A549 treated with dexamethasone at 1 μM for 4 hours (cell line): ENCODE data around the gene DECR2. TPM values are rescaled to one million over a fixed set of nuclear protein-coding genes. Genes with fewer than 3 reads are reported as not detected.

Experiments
- total RNA-seq: library from RNA; stranded (reverse); fragments of 200-300 nt; extraction: Qiagen RNA extraction; gene quantifications from 5 replicates; pipeline ENCODE4 v1.2.3, GENCODE V29; 2022

The DECR2 gene, protein sequence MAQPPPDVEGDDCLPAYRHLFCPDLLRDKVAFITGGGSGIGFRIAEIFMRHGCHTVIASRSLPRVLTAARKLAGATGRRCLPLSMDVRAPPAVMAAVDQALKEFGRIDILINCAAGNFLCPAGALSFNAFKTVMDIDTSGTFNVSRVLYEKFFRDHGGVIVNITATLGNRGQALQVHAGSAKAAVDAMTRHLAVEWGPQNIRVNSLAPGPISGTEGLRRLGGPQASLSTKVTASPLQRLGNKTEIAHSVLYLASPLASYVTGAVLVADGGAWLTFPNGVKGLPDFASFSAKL
- total RNA-seq = 21.2 to 29.7 TPM (median 26.3 TPM) in 5 replicates

GRCh38 chr16:401468-402348 lies at the start of gene DECR2:
Gene DECR2 (plus strand): TSS chr16:401885. CDS start chr16:401964, 79 bp downstream.

GRCh38 chr16:352547-353403 lies 48.9 kb upstream of the DECR2 start, which contains the start of gene AXIN1:
Gene AXIN1 (minus strand): TSS chr16:352723. CDS start chr16:347025, 5,698 bp downstream.

DNA sequence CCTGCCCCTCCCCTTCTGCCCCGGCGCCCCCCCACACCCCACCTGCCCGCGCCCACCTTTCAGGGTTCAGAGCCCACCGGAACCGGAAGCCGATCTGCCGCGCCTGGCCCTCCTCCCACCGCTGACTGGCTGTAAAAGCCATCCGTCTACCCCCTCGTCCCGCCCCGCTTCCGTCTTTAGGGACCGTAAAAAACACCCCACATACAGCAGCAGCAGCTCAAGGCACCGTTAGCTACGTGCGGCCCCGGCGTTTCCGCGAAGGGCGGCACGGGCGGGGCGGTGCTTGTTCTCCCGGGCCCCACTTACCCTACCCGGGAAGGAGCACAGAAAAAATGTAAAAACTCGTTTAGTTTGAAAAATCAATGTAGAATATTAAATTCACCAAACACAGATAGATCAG lies 31.2 kb upstream of the DECR2 start, which contains the start of gene MRPL28:
Gene MRPL28 (minus strand): TSS at position 96 of the 400 bp plus-strand sequence. CDS start 320 bp downstream, outside the sequence.

DNA sequence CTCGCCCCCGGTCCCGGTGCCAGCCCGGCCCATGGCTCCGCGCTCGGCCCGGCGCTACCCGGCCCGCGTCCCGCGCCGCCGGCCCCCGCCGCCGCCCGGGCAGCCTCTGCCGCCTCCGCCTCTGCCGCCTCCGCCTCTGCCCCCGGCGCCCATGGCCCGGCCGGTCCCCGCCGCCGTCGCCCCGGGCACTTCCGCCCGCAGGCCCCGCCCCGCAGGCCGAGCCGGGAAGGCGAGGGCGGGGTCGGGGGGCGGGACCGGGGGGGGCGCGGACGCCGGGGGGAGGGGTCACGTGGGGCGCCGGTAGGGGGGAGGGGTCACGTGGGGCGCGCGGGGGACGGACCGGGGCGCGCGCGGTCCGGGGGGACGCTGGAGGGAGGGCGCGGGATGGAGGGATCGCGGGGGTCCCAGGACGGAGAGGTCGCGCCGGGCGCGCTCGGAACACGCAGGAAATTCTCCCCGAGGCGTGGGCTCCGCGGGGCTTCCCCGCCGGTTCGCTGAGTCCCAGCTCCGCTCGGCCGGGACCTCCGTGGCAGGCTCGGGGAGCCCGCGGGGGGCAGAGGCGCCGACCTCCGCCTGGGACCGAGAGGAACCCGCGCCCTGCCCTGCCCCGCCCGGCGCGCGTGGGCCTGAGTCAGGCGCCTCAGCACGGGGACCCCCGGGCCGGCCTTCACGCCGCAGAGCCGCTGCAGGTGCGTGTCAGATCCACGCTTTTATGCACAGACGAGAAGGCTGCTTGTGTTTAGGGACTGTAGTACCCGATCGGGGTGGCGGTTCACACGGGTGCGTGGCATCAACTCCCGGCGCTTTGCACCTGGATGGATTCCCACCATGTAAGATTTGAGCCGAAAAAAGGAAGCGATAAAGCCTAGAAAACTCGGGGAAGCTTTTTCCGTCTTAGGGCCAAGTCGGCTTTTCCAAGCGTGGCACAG lies 19.6 kb upstream of the DECR2 start, which contains the start of gene PGAP6:
Gene PGAP6 (minus strand): TSS at position 190 of the 929 bp plus-strand sequence. CDS start 157 bp downstream, at position 33.

DNA sequence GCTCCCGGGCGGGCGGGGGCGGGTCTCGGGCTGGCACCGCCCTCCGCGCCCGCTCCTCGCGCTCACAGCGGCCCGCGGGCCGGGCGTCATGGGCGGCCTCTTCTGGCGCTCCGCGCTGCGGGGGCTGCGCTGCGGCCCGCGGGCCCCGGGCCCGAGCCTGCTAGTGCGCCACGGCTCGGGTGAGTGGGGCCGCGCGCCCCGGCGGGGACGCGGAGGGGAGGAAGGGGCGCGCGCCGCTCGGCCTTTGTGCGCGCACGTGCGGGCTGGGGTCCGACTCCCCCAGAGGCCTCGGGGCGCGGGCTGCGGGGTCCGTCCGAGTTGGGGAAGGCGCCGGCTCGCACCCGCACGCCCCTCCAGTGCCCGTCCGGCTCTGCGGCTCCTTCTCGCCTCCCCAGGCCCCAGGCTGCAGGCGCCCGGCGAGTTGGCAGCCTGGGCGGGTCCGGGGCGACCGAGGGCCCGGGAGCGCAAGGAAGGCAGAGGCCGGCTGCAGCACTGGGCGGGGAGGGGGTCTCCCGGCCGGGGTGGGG lies 4.5 kb upstream of the DECR2 start, which contains the start of gene NME4:
Gene NME4 (plus strand): TSS at position 65 of the 527 bp plus-strand sequence. CDS start 24 bp downstream, at position 89.

DNA sequence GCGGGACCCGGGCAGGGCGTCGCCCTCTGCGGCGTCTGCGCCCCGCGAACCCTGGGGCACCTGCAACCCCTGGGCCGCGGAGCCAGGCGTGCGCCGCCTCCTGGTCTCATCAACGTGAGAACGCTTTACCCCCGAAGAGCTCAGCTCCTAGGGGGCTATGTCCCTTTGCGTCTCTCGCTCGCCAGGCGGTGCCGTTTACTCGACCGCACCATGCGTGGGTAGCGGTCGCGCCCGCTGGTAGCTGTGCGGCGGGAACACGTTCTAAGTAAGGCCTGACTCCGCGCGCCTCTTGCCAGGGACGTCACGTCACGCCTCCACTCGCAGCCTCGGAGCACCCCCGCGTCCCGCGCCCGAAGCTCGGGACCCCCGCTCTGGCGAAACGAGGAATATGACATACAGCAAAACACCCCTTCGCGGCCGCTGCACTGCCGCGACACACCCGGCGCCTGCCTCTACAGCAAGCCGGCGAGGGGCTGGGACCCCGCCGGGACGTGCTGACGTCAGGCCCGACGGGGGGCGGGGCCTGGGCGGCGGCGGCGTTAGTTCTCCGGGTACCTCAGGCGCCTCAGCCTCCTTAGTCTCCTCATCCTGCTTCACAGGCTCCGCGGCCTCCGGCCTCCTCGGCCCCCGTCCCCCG lies 23.5 kb downstream of the DECR2 start, which contains the start of gene RAB11FIP3:
Gene RAB11FIP3 (plus strand): TSS at position 568 of the 637 bp plus-strand sequence. CDS start 358 bp downstream, outside the sequence.

Other genes with a start within 250 kb of the DECR2 start
- 0.19 TPM in 1 of 5 replicates, not detected in the others for gene HBZ, start 249.2 kb upstream of the DECR2 start, total RNA-seq
- not detected in 5 replicates for gene HBM, start 235.9 kb upstream of the DECR2 start, total RNA-seq
- 0.25 to 1.0 TPM (median 0.36 TPM) in 5 replicates for gene HBA2, start 229.0 kb upstream of the DECR2 start, total RNA-seq
- 0.99 to 2.3 TPM (median 2.0 TPM) in 5 replicates for gene HBA1, start 225.2 kb upstream of the DECR2 start, total RNA-seq
- gene HBQ1, start 221.4 kb upstream of the DECR2 start, total RNA-seq = 4.5 to 7.2 TPM (median 6.6 TPM) in 5 replicates
- 35.9 to 49.4 TPM (median 45.7 TPM) in 5 replicates for gene LUC7L, start 172.4 kb upstream of the DECR2 start, total RNA-seq
- 40.4 to 53.2 TPM (median 47.3 TPM) in 5 replicates for gene FAM234A, start 167.1 kb upstream of the DECR2 start, total RNA-seq
- gene RGS11, start 125.9 kb upstream of the DECR2 start, total RNA-seq = 2.3 to 5.4 TPM (median 3.7 TPM) in 5 replicates
- gene ARHGDIG, start 121.3 kb upstream of the DECR2 start, total RNA-seq = 2.6 to 3.1 TPM (median 2.8 TPM) in 5 replicates
- 0.17 to 0.37 TPM (median 0.30 TPM) in 5 replicates for gene PDIA2, start 118.7 kb upstream of the DECR2 start, total RNA-seq
- 25.9 to 34.1 TPM (median 33.5 TPM) in 5 replicates for gene AXIN1, start 49.2 kb upstream of the DECR2 start, total RNA-seq
- gene MRPL28, start 31.3 kb upstream of the DECR2 start, total RNA-seq = 123 to 138 TPM (median 131 TPM) in 5 replicates
- 24.8 to 39.9 TPM (median 34.7 TPM) in 5 replicates for gene PGAP6, start 19.9 kb upstream of the DECR2 start, total RNA-seq
- gene NME4, start 4.7 kb upstream of the DECR2 start, total RNA-seq = 275 to 460 TPM (median 445 TPM) in 5 replicates
- gene RAB11FIP3, start 23.8 kb downstream of the DECR2 start, total RNA-seq = 23.1 to 33.6 TPM (median 29.8 TPM) in 5 replicates
- 34.5 to 76.4 TPM (median 71.6 TPM) in 5 replicates for gene CAPN15, start 125.8 kb downstream of the DECR2 start, total RNA-seq
- gene PRR35, start 158.5 kb downstream of the DECR2 start, total RNA-seq = 0.11 to 0.19 TPM (median 0.15 TPM) in 5 replicates
- gene NHLRC4, start 165.1 kb downstream of the DECR2 start, total RNA-seq = 0.14 to 0.26 TPM (median 0.21 TPM) in 5 replicates
- 24.2 to 41.4 TPM (median 35.5 TPM) in 5 replicates for gene PIGQ, start 168.1 kb downstream of the DECR2 start, total RNA-seq
- 10.2 to 18.4 TPM (median 18.1 TPM) in 5 replicates for gene RAB40C, start 188.2 kb downstream of the DECR2 start, total RNA-seq
- gene WFIKKN1, start 229.1 kb downstream of the DECR2 start, total RNA-seq = 0.07 to 0.25 TPM (median 0.18 TPM) in 5 replicates
- 83.7 to 131 TPM (median 124 TPM) in 5 replicates for gene METTL26, start 234.4 kb downstream of the DECR2 start, total RNA-seq
- 16.4 to 33.0 TPM (median 29.6 TPM) in 5 replicates for gene MCRIP2, start 239.9 kb downstream of the DECR2 start, total RNA-seq
- gene WDR90, start 247.5 kb downstream of the DECR2 start, total RNA-seq = 11.8 to 23.4 TPM (median 22.3 TPM) in 5 replicates